Panc1 (cell line): ENCODE measurements around the gene ELL2. TPM values are rescaled to one million over a fixed set of nuclear protein-coding genes. Genes with fewer than 3 reads are reported as not detected.

Source experiments
- ATAC-seq: fragments of 200-7000 bp; cut with Tn5 transposase; 2 replicates; pipeline ENCODE4 v1.9.1; 2020; ENCODE audit warnings: mild to moderate bottlenecking, moderate library complexity
- BruUV-seq: library from RNA; stranded (reverse); fragments of 400-500 nt; replicated peaks from 2 replicates; lab custom pipeline; 2021; lab: Mats Ljungman, UMichigan
- CTCF ChIA-PET: fragments of 300-600 bp; sonication (Branson Sonifier 250); formaldehyde crosslinking; loops from one replicate; lab custom pipeline; 2022; ENCODE audit warnings: antibody characterized with exemption; lab: Charles Lee
- POLR2A ChIA-PET: fragments of 300-600 bp; sonication (Branson Sonifier 250); formaldehyde crosslinking; loops from one replicate; lab custom pipeline; 2022; ENCODE audit warnings: antibody characterized with exemption; lab: Charles Lee
- DNase-seq: peaks from one replicate; pipeline ENCODE4 v3.0.0-alpha.2; 2010; ENCODE audit warnings: low read depth, low spot score
- H3K27ac ChIP-seq: 2 replicates; pipeline ENCODE4 v1.5.1; 2011; ENCODE audit warnings: mild to moderate bottlenecking, low read length, inconsistent platforms
- H3K27me3 ChIP-seq: fragments of 200-500 bp; sonication (Bioruptor generic); 2 replicates; pipeline ENCODE4 v1.6.0; 2014; ENCODE audit warnings: low read length, inconsistent platforms; ENCODE audit not compliant: control insufficient read depth, insufficient read depth
- H3K36me3 ChIP-seq: fragments of 200-500 bp; sonication (Bioruptor generic); 2 replicates; pipeline ENCODE4 v1.5.1; 2014; ENCODE audit warnings: inconsistent platforms, mild to moderate bottlenecking, low read length, moderate library complexity; ENCODE audit not compliant: control insufficient read depth, insufficient read depth
- H3K4me1 ChIP-seq: 2 replicates; pipeline ENCODE4 v1.5.1; 2011; ENCODE audit warnings: inconsistent platforms, mild to moderate bottlenecking, low read length, moderate library complexity; ENCODE audit not compliant: control insufficient read depth, insufficient read depth
- H3K4me3 ChIP-seq, 2 experiments: 2 replicates each; pipeline ENCODE4 v1.5.1; 2011 to 2012; ENCODE audit warnings: low read depth in 2 of 2, low read length in 2 of 2, mild to moderate bottlenecking in 2 of 2, inconsistent platforms in 1 of 2, moderate library complexity in 1 of 2
- H3K9me3 ChIP-seq: fragments of 200-500 bp; sonication (Bioruptor generic); 2 replicates; pipeline ENCODE4 v1.5.1; 2014; ENCODE audit warnings: low read depth, mild to moderate bottlenecking, inconsistent platforms, low read length, moderate library complexity; ENCODE audit not compliant: control insufficient read depth, insufficient read depth
- CTCF ChIP-seq: fragments of 450-650 bp; IDR thresholded peaks from 2 replicates; pipeline ENCODE4 v1.5.1; 2017; ENCODE audit warnings: mild to moderate bottlenecking
- POLR2AphosphoS5 ChIP-seq: IDR thresholded peaks from 2 replicates; pipeline ENCODE4 v1.6.1; 2012; ENCODE audit warnings: mild to moderate bottlenecking, low read depth, low read length, moderate library complexity
- REST ChIP-seq, 2 experiments: IDR thresholded peaks; 2 replicates each; pipeline ENCODE4 v1.6.1; 2011 to 2012; ENCODE audit warnings: low read depth in 2 of 2, control low read depth in 1 of 2, low read length in 1 of 2, mild to moderate bottlenecking in 1 of 2, moderate library complexity in 1 of 2; ENCODE audit not compliant: insufficient read depth in 1 of 2
- SIN3A ChIP-seq: IDR thresholded peaks from 2 replicates; pipeline ENCODE4 v1.6.1; 2012; ENCODE audit warnings: low read depth, mild to moderate bottlenecking, low read length, moderate library complexity, borderline replicate concordance; ENCODE audit not compliant: insufficient read depth
- TCF7L2 ChIP-seq: IDR thresholded peaks from 2 replicates; pipeline ENCODE4 v1.6.1; 2011; ENCODE audit warnings: mild to moderate bottlenecking, low read depth, low read length, inconsistent platforms
- in situ Hi-C: cut with HindIII; loops from 2 replicates; pipeline ENCODE4 v1.10.0; 2016; ENCODE audit warnings: low sequenced_read_pairs, low pct_unique_long_range_greater_than_20kb
- intact Hi-C: fragments of 100-400 bp; cut with micrococcal nuclease; formaldehyde crosslinking; loops from one replicate; pipeline ENCODE4 v1.10.0; 2022; ENCODE audit not compliant: unreplicated experiment
- total RNA-seq: library from RNA; stranded (reverse); gene quantifications from one replicate; pipeline ENCODE4 v1.2.1, GENCODE V29; 2021; ENCODE audit not compliant: unreplicated experiment

The ELL2 gene
- total RNA-seq, 1 experiment from 2014 or later = 68.5 TPM

DNA sequence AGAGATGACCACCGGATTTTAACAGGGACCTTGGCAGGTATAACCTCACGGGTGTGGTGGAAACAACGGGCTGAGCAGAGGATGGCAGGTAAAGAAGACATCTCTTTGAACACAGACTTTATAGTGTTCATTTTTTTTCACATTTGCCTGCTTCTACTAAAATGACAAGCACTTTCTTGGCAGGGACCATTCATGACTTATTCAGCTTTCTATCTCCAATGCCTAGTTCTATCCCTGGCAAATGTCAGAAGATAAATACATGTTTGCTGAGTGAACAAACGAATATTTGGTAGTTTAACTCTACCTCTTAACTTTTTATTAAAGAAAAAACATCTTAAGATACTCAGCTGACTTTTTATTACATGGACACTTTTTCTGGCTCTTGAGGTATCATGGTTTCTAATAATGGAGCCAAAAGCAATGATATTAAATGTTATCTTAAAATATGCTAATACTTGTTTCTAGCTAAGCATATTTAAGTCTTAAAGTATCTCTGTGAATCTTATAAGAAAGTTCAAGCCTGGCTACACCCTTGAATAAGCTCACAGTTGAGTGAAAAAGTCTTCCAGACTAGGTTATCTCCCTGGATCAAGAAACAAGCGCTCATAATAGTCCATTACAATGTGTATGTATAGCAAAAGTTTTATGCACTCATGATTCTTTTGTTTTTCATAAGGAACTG is 8.5 kb downstream of the ELL2 start:
- Histone ChIP-seq H3K4me3 (no peak overlapping the region), H3K36me3 (no peaks in the 10 kb centered on the region), H3K9me3 (no peaks in the 10 kb centered on the region), H3K4me1 (peaks cover 26% of the 10 kb centered on the region), H3K27ac (no peak overlapping the region), H3K27me3 (no peaks in the 10 kb centered on the region)
- no TSS peak for BruUV-seq
- intact Hi-C loops (no loop called here), in situ Hi-C loops (no loop called here)
- ChIA-PET POLR2A (no interaction called here), CTCF (no interaction called here)
- ATAC-seq (no peak), DNase-seq (no peak)
- TF ChIP-seq POLR2AphosphoS5 = no peak
- TF ChIP-seq TCF7L2 = no peak
- TF ChIP-seq REST (IDR thresholded peaks at IDR 0.05; ENCODE audit: insufficient read depth in 1 of 2, low read depth in 2 of 2, low read length in 1 of 2) = no peak
- no peak for TF ChIP-seq SIN3A
- TF ChIP-seq CTCF = no peak

GRCh38 chr5:95951916-95952315 is 9.7 kb downstream of the ELL2 start:
- Histone ChIP-seq H3K27ac (no peak overlapping the region), H3K9me3 (no peaks in the 10 kb centered on the region; the same call in 1 of the 2 replicates), H3K4me3 (no peak overlapping the region), H3K27me3 (no peaks in the 10 kb centered on the region), H3K36me3 (no peaks in the 10 kb centered on the region), H3K4me1 (peaks cover 16% of the 10 kb centered on the region; the same call in 1 of the 2 replicates)
- ATAC-seq (no peak), DNase-seq (no peak)
- no TSS peak for BruUV-seq
- in situ Hi-C loops = no loop called here
- TF ChIP-seq REST (IDR thresholded peaks at IDR 0.05; ENCODE audit: insufficient read depth in 1 of 2, low read depth in 2 of 2, low read length in 1 of 2) (no peak), TCF7L2 (no peak), POLR2AphosphoS5 (no peak), CTCF (no peak), SIN3A (no peak)
- intact Hi-C loops = no loop called here
- POLR2A ChIA-PET = no interaction called here
- CTCF ChIA-PET = no interaction called here
